ENCODE results near the gene PDE4B.

Gene PDE4B

GRCh38 chr1:66262208-66262963 lies 469.7 kb downstream of the PDE4B start:
- no peak for DNase-seq (ENCODE audit: low read depth in 2 of 2)

- no peak for DNase-seq (ENCODE audit: low read depth in 2 of 2)
These were observed 472.6 kb downstream of the PDE4B start for GRCh38 chr1:66265268-66265667.

GRCh38 chr1:66265796-66266195 lies 473.1 kb downstream of the PDE4B start:
- no peak for DNase-seq (ENCODE audit: low read depth in 2 of 2)

- DNase-seq (ENCODE audit: low read depth in 2 of 2) = no peak
These were observed 473.7 kb downstream of the PDE4B start for GRCh38 chr1:66266350-66266749.

GRCh38 chr1:66266756-66267155 lies 474.1 kb downstream of the PDE4B start:
- no peak for DNase-seq (ENCODE audit: low read depth in 2 of 2)

- DNase-seq (ENCODE audit: low read depth in 2 of 2) = no peak
These were observed 474.7 kb downstream of the PDE4B start for GRCh38 chr1:66267201-66267940.

- DNase-seq (ENCODE audit: low read depth in 2 of 2) = no peak
These were observed 476.5 kb downstream of the PDE4B start for GRCh38 chr1:66269222-66269621.

GRCh38 chr1:66270119-66270812 lies 477.6 kb downstream of the PDE4B start:
- DNase-seq (ENCODE audit: low read depth in 2 of 2) = no peak

GRCh38 chr1:66271216-66271903 lies 478.7 kb downstream of the PDE4B start:
- DNase-seq (ENCODE audit: low read depth in 2 of 2) = no peak

- no peak for DNase-seq (ENCODE audit: low read depth in 2 of 2)
These were observed 479.2 kb downstream of the PDE4B start for GRCh38 chr1:66271904-66272254.

- DNase-seq (ENCODE audit: low read depth in 2 of 2) = no peak
These were observed 481.0 kb downstream of the PDE4B start for GRCh38 chr1:66273656-66274055.

GRCh38 chr1:66274634-66275033 lies 481.9 kb downstream of the PDE4B start:
- DNase-seq (ENCODE audit: low read depth in 2 of 2) = no peak

- DNase-seq (ENCODE audit: low read depth in 2 of 2) = no peak
These were observed 482.4 kb downstream of the PDE4B start for GRCh38 chr1:66275083-66275482.

GRCh38 chr1:66275601-66276023 lies 482.9 kb downstream of the PDE4B start:
- DNase-seq (ENCODE audit: low read depth in 2 of 2) = no peak

- DNase-seq (ENCODE audit: low read depth in 2 of 2) = no peak
These were observed 483.5 kb downstream of the PDE4B start for GRCh38 chr1:66276218-66276617.

GRCh38 chr1:66278260-66279021 lies 485.7 kb downstream of the PDE4B start:
- no peak for DNase-seq (ENCODE audit: low read depth in 2 of 2)

- no peak for DNase-seq (ENCODE audit: low read depth in 2 of 2)
These were observed 489.1 kb downstream of the PDE4B start for GRCh38 chr1:66281808-66282207.

GRCh38 chr1:66282343-66282852 lies 489.7 kb downstream of the PDE4B start:
- peak in 1 of 2 donors; percentile 10 for DNase-seq (ENCODE audit: low read depth in 2 of 2)

GRCh38 chr1:66282891-66283621 lies 490.4 kb downstream of the PDE4B start:
- DNase-seq (ENCODE audit: low read depth in 2 of 2) = no peak

- no peak for DNase-seq (ENCODE audit: low read depth in 2 of 2)
These were observed 490.9 kb downstream of the PDE4B start for GRCh38 chr1:66283622-66284041.

Measured in stimulated activated CD8-positive, alpha-beta memory T cell treated with anti-CD3 and anti-CD28 coated beads, Interleukin-2, amount 100 ng/mL, for 1 hour (primary cell).